GM12892 (cell line): ENCODE results near the gene NINJ2.
A peak's percentile ranks its signal among the peaks of the same experiment; 100 is the strongest.

Source experiments
- POLR2A ChIP-seq: IDR thresholded peaks from 2 replicates; pipeline ENCODE4 v1.6.1; 2011; ENCODE audit warnings: low read depth, low read length, control low read depth
- POLR2AphosphoS5 ChIP-seq: IDR thresholded peaks from 2 replicates; pipeline ENCODE4 v1.6.1; 2011; ENCODE audit warnings: low read depth, low read length, control low read depth

- TF ChIP-seq POLR2AphosphoS5 (peak; percentile 49; the same call in 1 of the 2 replicates), POLR2A (peak; percentile 68; the same call in 1 of the 2 replicates)
These were observed 20.4 kb downstream of the NINJ2 start for GRCh38 chr12:642633-643474.
